CD4-positive, alpha-beta memory T cell (primary cell): Measurements from ENCODE around the gene ZMYND8. TPM values are rescaled to one million over a fixed set of nuclear protein-coding genes. Genes with fewer than 3 reads are reported as not detected.
"Not testable (repeated sequence)": the region's sequence is repeated elsewhere in the genome, so short reads cannot be mapped to it uniquely, and the experiment has no call there.

ENCODE experiments used
- CTCF ChIA-PET: fragments of 350-600 bp; sonication (Branson Sonifier 250); formaldehyde crosslinking; loops from one replicate; lab custom pipeline; 2021; ENCODE audit warnings: inconsistent platforms; ENCODE audit not compliant: partially characterized antibody; lab: Charles Lee
- POLR2A ChIA-PET: fragments of 350-600 bp; sonication (Branson Sonifier 250); formaldehyde crosslinking; loops from one replicate; lab custom pipeline; 2021; ENCODE audit not compliant: partially characterized antibody; lab: Charles Lee
- DNase-seq, 5 donors: peaks; one replicate each; pipeline versions ENCODE4 v3.0.0 to v3.0.0-alpha.2; 2020 to 2022; ENCODE audit warnings: mixed read lengths in 1 of 5
- H3K27ac ChIP-seq: one replicate; pipeline ENCODE4 v1.7.0; 2013; ENCODE audit warnings: low read depth, low read length
- H3K27me3 ChIP-seq: 2 replicates; pipeline ENCODE4 v1.7.0; 2013; ENCODE audit warnings: mild to moderate bottlenecking, low read length, moderate library complexity; ENCODE audit not compliant: insufficient read depth
- H3K36me3 ChIP-seq: 2 replicates; pipeline ENCODE4 v1.7.0; 2013; ENCODE audit warnings: mild to moderate bottlenecking, low read length, moderate library complexity; ENCODE audit not compliant: insufficient read depth
- H3K4me1 ChIP-seq: 2 replicates; pipeline ENCODE4 v1.7.0; 2013; ENCODE audit warnings: mild to moderate bottlenecking, low read length, moderate library complexity; ENCODE audit not compliant: insufficient read depth
- H3K4me3 ChIP-seq, 2 donors: one replicate each; pipeline ENCODE4 v1.7.0; 2013; ENCODE audit warnings: low read length in 2 of 2, mild to moderate bottlenecking in 1 of 2
- H3K9me3 ChIP-seq, 2 donors: one replicate each; pipeline ENCODE4 v1.7.0; 2013; ENCODE audit warnings: low read length in 2 of 2, control low read depth in 1 of 2; ENCODE audit not compliant: control insufficient read depth in 1 of 2
- H3K27ac Mint-ChIP-seq, 7 donors: one replicate each; pipeline ENCODE4 v1.8.0; 2020 to 2021; ENCODE audit warnings: mixed read lengths in 7 of 7, mild to moderate bottlenecking in 6 of 7, inconsistent platforms in 3 of 7, moderate library complexity in 3 of 7
- H3K27me3 Mint-ChIP-seq, 2 donors: one replicate each; pipeline ENCODE4 v1.8.0; 2020 to 2021; ENCODE audit warnings: mixed read lengths in 2 of 2
- H3K36me3 Mint-ChIP-seq, 2 donors: one replicate each; pipeline ENCODE4 v1.8.0; 2020 to 2021; ENCODE audit warnings: mixed read lengths in 2 of 2, inconsistent platforms in 1 of 2, mild to moderate bottlenecking in 1 of 2
- H3K4me1 Mint-ChIP-seq, 4 donors: one replicate each; pipeline ENCODE4 v1.8.0; 2020 to 2021; ENCODE audit warnings: mixed read lengths in 4 of 4, mild to moderate bottlenecking in 1 of 4
- H3K4me3 Mint-ChIP-seq, 8 donors: one replicate each; pipeline ENCODE4 v1.8.0; 2020 to 2021; ENCODE audit warnings: mixed read lengths in 8 of 8, mild to moderate bottlenecking in 7 of 8, moderate library complexity in 6 of 8, inconsistent platforms in 3 of 8
- H3K9me3 Mint-ChIP-seq, 8 donors: one replicate each; pipeline ENCODE4 v1.8.0; 2020 to 2021; ENCODE audit warnings: mixed read lengths in 8 of 8, mild to moderate bottlenecking in 5 of 8, inconsistent platforms in 3 of 8, moderate library complexity in 1 of 8
- intact Hi-C: fragments of 100-400 bp; cut with micrococcal nuclease; formaldehyde crosslinking; loops from one replicate; pipeline ENCODE4 v1.15.1; 2023
- polyA plus RNA-seq, 2 donors: library from polyadenylated mRNA; unstranded; fragments of 300-500 nt; fragmentation: Illumina TruSeq; gene quantifications; one replicate each; pipeline ENCODE4 v1.2.3, GENCODE V29; 2021
- total RNA-seq, 2 experiments: library from RNA; stranded (reverse); gene quantifications; one replicate each; pipeline ENCODE4 v1.2.3, GENCODE V29; 2021

The ZMYND8 gene
- total and polyA plus RNA-seq, 4 experiments from 2014 or later: 3.5 to 48.5 (median 33.9) TPM

- peak overlapping the region in 2 of 7 donors; percentile 9 to 66 for H3K27ac Mint-ChIP-seq
- no peaks in the 10 kb centered on the region for H3K36me3 ChIP-seq
- H3K9me3 ChIP-seq: no peaks in the 10 kb centered on the region
- no peaks in the 10 kb centered on the region for H3K36me3 Mint-ChIP-seq
- intact Hi-C loops: no loop called here
- peaks cover 4 to 16% (median 11%) of the 10 kb centered on the region in 4 donors for H3K4me1 Mint-ChIP-seq
- H3K4me3 Mint-ChIP-seq: no peak overlapping the region
- H3K27me3 ChIP-seq: no peaks in the 10 kb centered on the region
- peaks cover 0 to 2% of the 10 kb centered on the region in 2 donors for H3K27me3 Mint-ChIP-seq
- H3K27ac ChIP-seq: no peak overlapping the region
- ChIA-PET POLR2A (interaction anchor here (2.0 to 2.2 kb wide), 2 partner anchors 24 to 107 kb away, joined by 5 to 7 read pairs; partner anchors contain the start of gene ZMYND8), CTCF (interaction anchor here (0.9 to 9.2 kb wide), 4 partner anchors 107 to 240 kb away, joined by 3 to 646 read pairs (median 71); no protein-coding TSS in a partner anchor)
- no peak for DNase-seq
- H3K4me1 ChIP-seq: peaks cover 8% of the 10 kb centered on the region
- no peaks in the 10 kb centered on the region for H3K9me3 Mint-ChIP-seq
- no peak overlapping the region for H3K4me3 ChIP-seq
Observed at GRCh38 chr20:47380481-47380880, 24.0 kb upstream of the ZMYND8 start.

GRCh38 chr20:47379433-47380150, 23.1 kb upstream of the ZMYND8 start:
- Mint-ChIP-seq H3K4me1 (peaks cover 4 to 16% (median 11%) of the 10 kb centered on the region in 4 donors), H3K27me3 (peaks cover 0 to 2% of the 10 kb centered on the region in 2 donors), H3K36me3 (no peaks in the 10 kb centered on the region), H3K4me3 (no peak overlapping the region), H3K27ac (peak overlapping the region in 2 of 7 donors; percentile 26 to 79), H3K9me3 (no peaks in the 10 kb centered on the region)
- H3K27me3 ChIP-seq: no peaks in the 10 kb centered on the region
- intact Hi-C loops: no loop called here
- no peak overlapping the region for H3K4me3 ChIP-seq
- ChIA-PET POLR2A (interaction anchor here (2.0 to 2.2 kb wide), 2 partner anchors 24 to 106 kb away, joined by 5 to 7 read pairs; partner anchors contain the start of gene ZMYND8), CTCF (interaction anchor here (0.5 to 9.2 kb wide), 4 partner anchors 22 to 183 kb away, joined by 3 to 646 read pairs (median 69); no protein-coding TSS in a partner anchor)
- H3K9me3 ChIP-seq: no peaks in the 10 kb centered on the region
- no peak overlapping the region for H3K27ac ChIP-seq
- H3K4me1 ChIP-seq: peaks cover 8% of the 10 kb centered on the region
- no peak for DNase-seq
- no peaks in the 10 kb centered on the region for H3K36me3 ChIP-seq

- Mint-ChIP-seq H3K9me3 (no peaks in the 10 kb centered on the region), H3K4me3 (no peak overlapping the region), H3K36me3 (no peaks in the 10 kb centered on the region), H3K27me3 (peaks cover 0 to 2% of the 10 kb centered on the region in 2 donors), H3K4me1 (peaks cover 0 to 14% (median 5%) of the 10 kb centered on the region in 4 donors), H3K27ac (peak overlapping the region in 1 of 7 donors; percentile 27)
- Histone ChIP-seq H3K27ac (no peak overlapping the region), H3K27me3 (no peaks in the 10 kb centered on the region), H3K4me3 (no peak overlapping the region), H3K9me3 (no peaks in the 10 kb centered on the region), H3K4me1 (no peaks in the 10 kb centered on the region), H3K36me3 (no peaks in the 10 kb centered on the region)
- no peak for DNase-seq
- ChIA-PET POLR2A (no interaction called here), CTCF (interaction anchor here (0.8 to 1.7 kb wide), 2 partner anchors 101 to 104 kb away, joined by 3 to 4 read pairs; no protein-coding TSS in a partner anchor)
- intact Hi-C loops: no loop called here
Observed at GRCh38 chr20:47377122-47377722, 20.7 kb upstream of the ZMYND8 start.

- H3K4me1 ChIP-seq, intact Hi-C loops, H3K27ac Mint-ChIP-seq, H3K9me3 ChIP-seq, H3K9me3 Mint-ChIP-seq, H3K27me3 Mint-ChIP-seq, H3K27me3 ChIP-seq, H3K36me3 Mint-ChIP-seq, H3K4me3 ChIP-seq, DNase-seq, H3K27ac ChIP-seq, H3K36me3 ChIP-seq, POLR2A ChIA-PET: not testable (repeated sequence)
- CTCF ChIA-PET: interaction anchor here (1.0 kb wide), 1 partner anchor 8 kb away, joined by 4 read pairs; no protein-coding TSS in a partner anchor
- H3K4me3 Mint-ChIP-seq: peak overlapping the region in 1 of 8 donors; percentile 67
- H3K4me1 Mint-ChIP-seq: peaks cover 0 to 14% (median 5%) of the 10 kb centered on the region in 4 donors
Observed at GRCh38 chr20:47376096-47376643, 19.7 kb upstream of the ZMYND8 start.

GRCh38 chr20:47374121-47374520, 17.6 kb upstream of the ZMYND8 start:
- POLR2A ChIA-PET, H3K36me3 ChIP-seq, H3K36me3 Mint-ChIP-seq, H3K27ac ChIP-seq, H3K9me3 ChIP-seq, H3K9me3 Mint-ChIP-seq, H3K4me3 Mint-ChIP-seq, H3K27me3 Mint-ChIP-seq, intact Hi-C loops, H3K27ac Mint-ChIP-seq, H3K4me3 ChIP-seq, H3K4me1 Mint-ChIP-seq, H3K27me3 ChIP-seq, DNase-seq, H3K4me1 ChIP-seq: not testable (repeated sequence)
- CTCF ChIA-PET: interaction anchor here (2.6 kb wide), 1 partner anchor 10 kb away, joined by 19 read pairs; no protein-coding TSS in a partner anchor

- H3K4me3 Mint-ChIP-seq: no peak overlapping the region
- H3K27me3 Mint-ChIP-seq: no peaks in the 10 kb centered on the region
- H3K4me1 Mint-ChIP-seq: peaks cover 0 to 4% (median 0%) of the 10 kb centered on the region in 4 donors
- Histone ChIP-seq H3K4me1 (no peaks in the 10 kb centered on the region), H3K27me3 (no peaks in the 10 kb centered on the region), H3K36me3 (no peaks in the 10 kb centered on the region), H3K9me3 (no peaks in the 10 kb centered on the region), H3K4me3 (no peak overlapping the region), H3K27ac (no peak overlapping the region)
- intact Hi-C loops: no loop called here
- DNase-seq: no peak
- ChIA-PET CTCF (interaction anchor here (2.6 kb wide), 1 partner anchor 11 kb away, joined by 19 read pairs; no protein-coding TSS in a partner anchor), POLR2A (no interaction called here)
- H3K27ac Mint-ChIP-seq: no peak overlapping the region
- H3K9me3 Mint-ChIP-seq: no peaks in the 10 kb centered on the region
- no peaks in the 10 kb centered on the region for H3K36me3 Mint-ChIP-seq
Observed at GRCh38 chr20:47373206-47373733, 16.8 kb upstream of the ZMYND8 start.
